Right lobe of liver (tissue), 4 donors: ENCODE data around the gene KCNF1.

Source experiments
- CTCF ChIP-seq, 4 donors: fragments of 200-600 bp in 3 of 4; fragments of 450-650 bp in 1 of 4; IDR thresholded peaks; one replicate each; pipeline versions ENCODE4 v1.5.1 to v1.8.0; 2016 to 2022; ENCODE audit warnings: antibody characterized with exemption in 4 of 4, mild to moderate bottlenecking in 2 of 4
- POLR2A ChIP-seq: fragments of 450-650 bp; IDR thresholded peaks from one replicate; pipeline ENCODE4 v1.6.1; 2017; ENCODE audit warnings: antibody characterized with exemption, mild to moderate bottlenecking
- donor health status: DM: no; HTN: no; CAD: no.
- donor health status: DM: no; HTN: no; CAD: no.
- donor health status: DM: no; HTN: yes; CAD: no.

DNA sequence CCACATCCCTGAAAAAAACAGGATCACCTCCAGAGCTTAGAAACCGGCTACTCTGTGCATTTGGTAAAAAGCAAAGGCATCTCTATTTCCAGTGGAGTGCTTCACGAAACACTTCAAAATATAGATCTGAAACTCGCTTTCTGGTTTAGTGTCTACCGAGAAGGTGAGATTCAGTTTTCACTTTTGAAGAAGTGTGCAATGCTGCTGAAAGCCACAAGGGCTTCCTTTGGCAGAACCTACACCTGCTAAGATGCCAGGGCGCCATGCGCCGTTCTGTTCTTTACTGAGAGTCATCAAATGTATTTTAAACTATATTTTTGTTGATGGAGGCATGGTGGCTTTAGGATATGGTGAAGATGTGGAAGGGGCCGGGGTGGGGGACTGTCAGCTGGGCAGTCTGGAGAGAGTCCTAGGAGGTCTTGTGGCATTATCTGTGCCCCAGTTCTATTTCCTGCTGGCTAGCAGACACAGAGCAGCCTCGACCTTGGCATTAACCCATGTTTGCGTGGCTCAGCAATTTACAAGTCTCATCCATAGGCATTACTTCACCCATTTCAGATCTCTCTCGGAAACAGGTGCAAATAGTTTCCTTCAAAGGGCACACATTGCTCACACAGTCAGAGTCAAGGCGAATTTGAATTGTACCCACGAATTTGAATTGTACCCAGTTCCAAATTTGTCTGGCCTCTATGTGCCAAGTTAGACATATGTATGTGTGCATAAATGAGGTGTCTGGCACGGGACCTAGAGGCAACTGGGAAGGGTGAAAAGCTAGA, 46.7 kb upstream of the KCNF1 start:
- TF ChIP-seq CTCF (IDR thresholded peaks at IDR 0.05) (no peak), POLR2A (no peak)
